Ovary (tissue), 3 donors: ENCODE results near the gene RGMA.

Experiments
- CTCF ChIP-seq, 3 donors: fragments of 450-650 bp in 2 of 3; fragments of 200-600 bp in 1 of 3; IDR thresholded peaks; one replicate each; pipeline versions ENCODE4 v1.5.1 to v1.8.0; 2016 to 2022; ENCODE audit warnings: antibody characterized with exemption in 3 of 3, mild to moderate bottlenecking in 1 of 3
- EP300 ChIP-seq: sonication (generic); formaldehyde crosslinking; IDR thresholded peaks from one replicate; pipeline ENCODE4 v1.6.1; 2017; ENCODE audit warnings: antibody characterized with exemption
- POLR2A ChIP-seq: fragments of 450-650 bp; IDR thresholded peaks from one replicate; pipeline ENCODE4 v1.6.1; 2017; ENCODE audit warnings: antibody characterized with exemption, mild to moderate bottlenecking, moderate library complexity
- donor health status: DM: no; HTN: no; CAD: no.

- TF ChIP-seq CTCF (IDR thresholded peaks at IDR 0.05) (no peak), POLR2A (no peak), EP300 (no peak)
Observed at GRCh38 chr15:92992720-92993119, 96.3 kb downstream of the RGMA start.
